Measurements from ENCODE around the gene CYREN. TPM values are rescaled to one million over a fixed set of nuclear protein-coding genes. Genes with fewer than 3 reads are reported as not detected.

The CYREN gene
- total RNA-seq, 1 experiment from 2014 or later: 70.5 TPM

DNA sequence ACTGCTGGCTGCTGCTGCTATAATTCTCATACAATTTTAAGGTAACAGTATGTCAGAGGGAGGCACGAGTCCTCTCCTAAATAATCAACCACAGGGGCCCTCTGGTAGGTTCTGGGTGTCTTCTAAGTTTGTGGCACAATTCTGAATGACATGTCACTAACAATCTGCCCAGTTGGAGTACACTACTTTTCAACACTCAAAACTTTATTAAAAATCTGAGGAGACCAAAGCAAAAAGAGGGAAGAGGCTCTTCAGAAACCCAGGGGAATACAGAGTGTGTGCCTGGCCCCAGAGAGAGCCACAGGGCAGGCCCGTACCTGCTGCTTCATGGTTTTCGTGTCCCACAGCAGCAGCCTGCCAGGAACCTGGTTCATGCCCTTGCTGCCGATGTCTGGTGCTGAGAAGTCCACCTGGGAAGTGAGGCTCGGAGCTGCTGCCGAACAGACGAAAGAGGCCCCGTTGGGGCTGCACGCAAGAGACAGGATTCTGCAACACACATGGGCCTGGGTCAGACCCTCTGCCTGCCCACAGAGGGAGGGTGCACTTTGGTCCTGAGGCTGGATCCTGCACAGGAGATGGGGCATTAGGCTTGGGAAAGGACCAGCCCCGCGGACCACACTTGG, 22.5 kb upstream of the CYREN start:
- H2AFZ ChIP-seq: no peak overlapping the region
- TF ChIP-seq, protein P1, sequence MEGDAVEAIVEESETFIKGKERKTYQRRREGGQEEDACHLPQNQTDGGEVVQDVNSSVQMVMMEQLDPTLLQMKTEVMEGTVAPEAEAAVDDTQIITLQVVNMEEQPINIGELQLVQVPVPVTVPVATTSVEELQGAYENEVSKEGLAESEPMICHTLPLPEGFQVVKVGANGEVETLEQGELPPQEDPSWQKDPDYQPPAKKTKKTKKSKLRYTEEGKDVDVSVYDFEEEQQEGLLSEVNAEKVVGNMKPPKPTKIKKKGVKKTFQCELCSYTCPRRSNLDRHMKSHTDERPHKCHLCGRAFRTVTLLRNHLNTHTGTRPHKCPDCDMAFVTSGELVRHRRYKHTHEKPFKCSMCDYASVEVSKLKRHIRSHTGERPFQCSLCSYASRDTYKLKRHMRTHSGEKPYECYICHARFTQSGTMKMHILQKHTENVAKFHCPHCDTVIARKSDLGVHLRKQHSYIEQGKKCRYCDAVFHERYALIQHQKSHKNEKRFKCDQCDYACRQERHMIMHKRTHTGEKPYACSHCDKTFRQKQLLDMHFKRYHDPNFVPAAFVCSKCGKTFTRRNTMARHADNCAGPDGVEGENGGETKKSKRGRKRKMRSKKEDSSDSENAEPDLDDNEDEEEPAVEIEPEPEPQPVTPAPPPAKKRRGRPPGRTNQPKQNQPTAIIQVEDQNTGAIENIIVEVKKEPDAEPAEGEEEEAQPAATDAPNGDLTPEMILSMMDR (conservative IDR thresholded peaks at IDR 0.05): no peak
- TF ChIP-seq EZH2 (IDR thresholded peaks at IDR 0.05; ENCODE audit: low read depth): no peak
- no peaks in the 10 kb centered on the region for H3K36me3 ChIP-seq (ENCODE audit: low read depth)
- no peaks in the 10 kb centered on the region for H3K27me3 ChIP-seq (ENCODE audit: insufficient read depth, low read depth)
- intact Hi-C loops (cut with micrococcal nuclease; ENCODE audit: unreplicated experiment): no loop called here
- no peaks in the 10 kb centered on the region for H3K9me2 ChIP-seq (ENCODE audit: insufficient read depth)
- H3K79me2 ChIP-seq (ENCODE audit: low read depth): no peaks in the 10 kb centered on the region
- H3K9me3 ChIP-seq (ENCODE audit: insufficient read depth, low read depth): no peaks in the 10 kb centered on the region
- ChIA-PET POLR2A (ENCODE audit: unreplicated experiment) (no interaction called here), CTCF (no interaction called here)
- H3K4me3 ChIP-seq: no peak overlapping the region
- DNase-seq: no peak
- no peak overlapping the region for H3K27ac ChIP-seq
- no TSS peak for BruUV-seq (replicated peaks)
- no peak overlapping the region for H3K4me2 ChIP-seq
- no peaks in the 10 kb centered on the region for H3K4me1 ChIP-seq (replicated peaks; ENCODE audit: insufficient read depth)
- H3F3A ChIP-seq (ENCODE audit: insufficient read depth, low read depth): no peaks in the 10 kb centered on the region
- H4K20me1 ChIP-seq (ENCODE audit: insufficient read depth): no peaks in the 10 kb centered on the region

DNA sequence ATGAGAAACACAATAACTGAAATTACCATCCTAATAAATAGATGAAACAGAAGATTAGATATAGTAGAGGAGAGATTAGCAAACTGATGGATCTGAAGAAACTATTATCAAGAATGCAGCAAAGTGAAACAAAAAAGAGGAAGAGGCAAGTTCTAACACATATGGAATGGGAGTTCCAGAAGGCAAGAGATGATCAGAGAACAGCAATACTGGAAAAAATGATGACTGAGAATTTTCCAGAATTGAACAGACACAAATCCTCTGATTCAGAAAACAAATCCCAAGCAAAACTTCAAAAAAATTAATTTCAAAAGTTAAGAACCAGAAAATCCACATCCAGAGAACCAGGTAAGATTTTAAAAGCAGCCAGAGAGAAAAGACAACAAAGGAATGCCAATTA, 20.2 kb upstream of the CYREN start:
- ChIA-PET POLR2A (ENCODE audit: unreplicated experiment) (interaction anchor here (0.7 kb wide), 1 partner anchor 193 kb away, joined by 7 read pairs; no protein-coding TSS in a partner anchor), CTCF (no interaction called here)
- BruUV-seq (replicated peaks): no TSS peak
- no peaks in the 10 kb centered on the region for H3K9me3 ChIP-seq (ENCODE audit: insufficient read depth, low read depth)
- no peaks in the 10 kb centered on the region for H3K36me3 ChIP-seq (ENCODE audit: low read depth)
- DNase-seq: no peak
- H3K9me2 ChIP-seq (ENCODE audit: insufficient read depth): no peaks in the 10 kb centered on the region
- no peaks in the 10 kb centered on the region for H3K79me2 ChIP-seq (ENCODE audit: low read depth)
- H3K4me2 ChIP-seq: no peak overlapping the region
- TF ChIP-seq, protein P1 (conservative IDR thresholded peaks at IDR 0.05): no peak
- no peak for TF ChIP-seq EZH2 (IDR thresholded peaks at IDR 0.05; ENCODE audit: low read depth)
- H4K20me1 ChIP-seq (ENCODE audit: insufficient read depth): no peaks in the 10 kb centered on the region
- no peaks in the 10 kb centered on the region for H3F3A ChIP-seq (ENCODE audit: insufficient read depth, low read depth)
- no peak overlapping the region for H3K27ac ChIP-seq
- H3K27me3 ChIP-seq (ENCODE audit: insufficient read depth, low read depth): no peaks in the 10 kb centered on the region
- H3K4me3 ChIP-seq: no peak overlapping the region
- intact Hi-C loops (cut with micrococcal nuclease; ENCODE audit: unreplicated experiment): no loop called here
- no peak overlapping the region for H2AFZ ChIP-seq
- H3K4me1 ChIP-seq (replicated peaks; ENCODE audit: insufficient read depth): no peaks in the 10 kb centered on the region

DNA sequence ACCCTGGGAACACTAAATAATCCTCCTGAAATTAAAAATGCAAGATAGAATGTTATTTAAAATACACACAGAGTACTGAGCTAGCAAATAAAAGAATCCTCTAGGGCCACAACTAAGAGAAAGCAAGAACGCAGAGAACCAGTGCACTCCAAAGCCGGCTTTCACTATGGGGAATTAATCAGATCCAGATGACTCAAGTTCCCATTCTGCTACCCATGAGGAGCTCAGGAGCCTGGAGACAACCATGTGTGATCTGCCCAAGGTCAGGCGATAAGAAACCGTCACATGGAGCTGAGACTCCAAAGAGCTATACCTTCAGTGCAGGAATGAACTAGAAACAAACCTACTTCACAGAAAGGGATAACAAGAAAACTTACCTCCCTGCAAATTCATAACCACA, 19.5 kb upstream of the CYREN start:
- Histone ChIP-seq H3F3A (ENCODE audit: insufficient read depth, low read depth) (no peaks in the 10 kb centered on the region), H2AFZ (no peak overlapping the region), H3K27ac (no peak overlapping the region), H3K4me1 (replicated peaks; ENCODE audit: insufficient read depth) (no peaks in the 10 kb centered on the region), H3K36me3 (ENCODE audit: low read depth) (no peaks in the 10 kb centered on the region), H3K4me2 (no peak overlapping the region), H3K9me3 (ENCODE audit: insufficient read depth, low read depth) (no peaks in the 10 kb centered on the region), H4K20me1 (ENCODE audit: insufficient read depth) (no peaks in the 10 kb centered on the region), H3K27me3 (ENCODE audit: insufficient read depth, low read depth) (no peaks in the 10 kb centered on the region), H3K79me2 (ENCODE audit: low read depth) (no peaks in the 10 kb centered on the region), H3K4me3 (no peak overlapping the region), H3K9me2 (ENCODE audit: insufficient read depth) (no peaks in the 10 kb centered on the region)
- DNase-seq: no peak
- BruUV-seq (replicated peaks): no TSS peak
- POLR2A ChIA-PET (ENCODE audit: unreplicated experiment): interaction anchor here (0.6 kb wide), 1 partner anchor 15 kb away, joined by 5 read pairs; no protein-coding TSS in a partner anchor
- CTCF ChIA-PET: no interaction called here
- TF ChIP-seq, protein P1 (conservative IDR thresholded peaks at IDR 0.05): no peak
- TF ChIP-seq EZH2 (IDR thresholded peaks at IDR 0.05; ENCODE audit: low read depth): no peak
- intact Hi-C loops (cut with micrococcal nuclease; ENCODE audit: unreplicated experiment): no loop called here
